CD4-positive, alpha-beta T cell treated with Interleukin-2 at 100 ng/mL for 4 hours (primary cell): ENCODE measurements around the gene PRLR.
A peak's percentile ranks its signal among the peaks of the same experiment; 100 is the strongest.

Source experiments
- DNase-seq: peaks from one replicate; pipeline ENCODE4 v3.0.0-alpha.2; 2020; ENCODE audit warnings: low spot score

Gene PRLR

GRCh38 chr5:35160486-35161116, 69.7 kb downstream of the PRLR start:
- no peak for DNase-seq

GRCh38 chr5:35159370-35159742, 70.9 kb downstream of the PRLR start:
- no peak for DNase-seq

GRCh38 chr5:35158622-35159369, 71.5 kb downstream of the PRLR start:
- DNase-seq = no peak

GRCh38 chr5:35158204-35158603, 72.1 kb downstream of the PRLR start:
- no peak for DNase-seq

GRCh38 chr5:35153375-35153932, 76.8 kb downstream of the PRLR start:
- no peak for DNase-seq

- DNase-seq = no peak
These were observed 77.6 kb downstream of the PRLR start for GRCh38 chr5:35152733-35153132.

- no peak for DNase-seq
These were observed 79.0 kb downstream of the PRLR start for GRCh38 chr5:35151146-35151920.

- DNase-seq = no peak
These were observed 81.2 kb downstream of the PRLR start for GRCh38 chr5:35149041-35149440.

GRCh38 chr5:35146406-35146805, 83.9 kb downstream of the PRLR start:
- DNase-seq = no peak

- no peak for DNase-seq
These were observed 84.5 kb downstream of the PRLR start for GRCh38 chr5:35145691-35146317.

GRCh38 chr5:35145012-35145411, 85.3 kb downstream of the PRLR start:
- no peak for DNase-seq

GRCh38 chr5:35143841-35144240, 86.4 kb downstream of the PRLR start:
- no peak for DNase-seq

GRCh38 chr5:35141739-35142138, 88.5 kb downstream of the PRLR start:
- DNase-seq = no peak

GRCh38 chr5:35138232-35138631, 92.1 kb downstream of the PRLR start:
- no peak for DNase-seq

- no peak for DNase-seq
These were observed 93.9 kb downstream of the PRLR start for GRCh38 chr5:35136386-35136785.

- DNase-seq = no peak
These were observed 95.0 kb downstream of the PRLR start for GRCh38 chr5:35135239-35135700.

GRCh38 chr5:35134278-35135030, 95.8 kb downstream of the PRLR start:
- no peak for DNase-seq

GRCh38 chr5:35133186-35133585, 97.1 kb downstream of the PRLR start:
- no peak for DNase-seq

- DNase-seq = no peak
These were observed 98.6 kb downstream of the PRLR start for GRCh38 chr5:35131723-35132122.

GRCh38 chr5:35129921-35130485, 100.3 kb downstream of the PRLR start:
- peak; percentile 51 for DNase-seq

- no peak for DNase-seq
These were observed 101.0 kb downstream of the PRLR start for GRCh38 chr5:35129276-35129675.
